HG02884 (cell line): ENCODE data around the gene POLD1.

Experiments
- ATAC-seq: cut with Tn5 transposase; IDR thresholded peaks from one replicate; pipeline ENCODE4 v1.9.1; 2021; ENCODE audit warnings: mild to moderate bottlenecking, moderate library complexity; ENCODE audit not compliant: unreplicated experiment

Gene POLD1

DNA sequence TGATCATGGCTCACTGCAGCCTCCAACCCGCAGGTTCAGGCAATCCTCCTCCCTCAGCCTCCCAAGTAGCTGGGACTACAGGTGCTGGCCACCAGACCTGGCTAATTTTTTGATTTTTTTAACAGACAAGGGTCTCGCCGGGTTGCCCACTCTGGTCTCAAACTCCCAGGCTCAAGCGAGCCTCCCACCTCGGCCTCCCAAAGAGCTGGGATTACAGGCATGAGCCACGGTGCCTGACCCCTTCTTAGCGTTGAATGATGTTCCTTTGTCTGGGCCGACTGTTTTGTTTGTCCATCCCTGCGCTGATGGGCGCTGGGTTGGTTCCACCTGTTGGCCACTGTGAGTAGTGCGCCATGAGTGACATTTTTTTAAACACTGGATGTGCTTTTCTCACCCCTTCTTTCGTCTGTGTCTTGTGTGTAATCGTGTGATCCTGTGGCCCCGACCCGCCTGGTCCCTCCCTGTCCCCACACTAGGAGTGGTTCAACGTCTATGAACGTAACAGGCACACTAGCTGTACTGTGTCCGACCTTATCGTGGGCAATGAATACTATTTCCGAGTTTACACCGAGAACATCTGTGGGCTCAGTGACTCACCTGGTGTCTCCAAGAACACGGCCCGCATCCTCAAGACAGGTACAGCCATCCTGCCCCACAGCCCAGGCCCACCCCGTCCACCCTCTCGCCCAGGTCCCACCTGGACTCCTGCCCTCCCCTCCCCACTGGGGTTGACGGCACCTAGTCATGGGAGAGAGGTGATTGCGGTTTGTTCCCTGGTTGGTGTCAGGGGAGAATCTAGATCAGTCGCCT lies 77.1 kb downstream of the POLD1 start:
- no peak for ATAC-seq

DNA sequence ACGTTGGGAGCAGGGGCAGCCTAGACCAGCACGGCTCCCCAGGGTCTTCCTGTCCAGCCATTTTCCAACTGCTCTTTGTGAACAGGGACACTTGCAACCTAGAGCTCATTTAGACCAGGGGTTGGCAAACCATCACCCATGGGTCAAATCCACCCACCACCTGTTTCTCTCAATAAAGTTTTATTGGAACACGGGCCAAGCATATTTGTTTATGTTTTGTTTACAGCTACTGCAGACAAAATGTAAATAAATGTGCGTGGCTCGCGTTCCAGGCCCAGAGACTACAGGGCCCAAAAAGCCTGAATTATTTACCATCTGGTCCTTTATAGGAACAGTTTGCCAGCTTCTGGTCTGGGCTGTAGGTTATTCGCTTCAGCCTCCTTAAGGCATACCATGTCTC lies 78.8 kb downstream of the POLD1 start:
- ATAC-seq: no peak

DNA sequence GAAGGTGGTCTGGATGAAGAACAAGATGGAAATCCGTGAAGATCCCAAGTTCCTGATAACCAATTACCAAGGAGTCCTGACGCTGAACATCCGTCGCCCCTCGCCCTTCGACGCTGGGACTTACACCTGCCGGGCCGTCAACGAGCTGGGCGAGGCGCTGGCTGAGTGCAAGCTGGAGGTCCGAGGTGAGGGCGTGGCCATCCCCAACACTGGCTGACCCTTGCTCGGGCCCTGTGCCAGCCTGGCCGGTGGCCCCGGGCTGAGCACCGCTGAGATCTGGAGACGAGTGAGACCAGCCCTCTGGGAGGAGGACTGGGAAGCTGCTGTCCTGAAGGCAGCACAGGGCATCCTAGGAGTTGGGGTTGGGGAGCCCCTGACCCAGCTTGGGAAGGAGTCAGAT lies 80.2 kb downstream of the POLD1 start:
- no peak for ATAC-seq

DNA sequence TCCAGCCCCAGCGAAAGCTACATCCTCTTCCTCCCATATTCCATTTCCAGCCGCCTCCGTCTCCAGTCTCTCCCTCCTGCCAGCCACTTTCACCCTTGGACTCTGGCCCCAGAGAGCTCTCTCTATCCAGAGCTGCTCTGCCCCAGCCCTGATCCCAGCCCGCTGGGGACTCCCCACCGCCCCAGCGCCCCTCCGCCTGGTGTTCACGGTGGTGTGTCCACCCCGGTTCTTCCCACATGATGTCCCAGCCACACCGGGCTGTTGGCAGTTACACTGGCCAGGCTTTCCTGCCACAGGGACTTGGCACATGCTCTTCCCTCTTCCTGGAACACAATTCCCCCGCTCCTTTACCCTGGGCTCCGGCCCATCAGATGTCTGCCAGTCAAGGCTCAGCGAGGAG lies 80.9 kb downstream of the POLD1 start:
- ATAC-seq: no peak

DNA sequence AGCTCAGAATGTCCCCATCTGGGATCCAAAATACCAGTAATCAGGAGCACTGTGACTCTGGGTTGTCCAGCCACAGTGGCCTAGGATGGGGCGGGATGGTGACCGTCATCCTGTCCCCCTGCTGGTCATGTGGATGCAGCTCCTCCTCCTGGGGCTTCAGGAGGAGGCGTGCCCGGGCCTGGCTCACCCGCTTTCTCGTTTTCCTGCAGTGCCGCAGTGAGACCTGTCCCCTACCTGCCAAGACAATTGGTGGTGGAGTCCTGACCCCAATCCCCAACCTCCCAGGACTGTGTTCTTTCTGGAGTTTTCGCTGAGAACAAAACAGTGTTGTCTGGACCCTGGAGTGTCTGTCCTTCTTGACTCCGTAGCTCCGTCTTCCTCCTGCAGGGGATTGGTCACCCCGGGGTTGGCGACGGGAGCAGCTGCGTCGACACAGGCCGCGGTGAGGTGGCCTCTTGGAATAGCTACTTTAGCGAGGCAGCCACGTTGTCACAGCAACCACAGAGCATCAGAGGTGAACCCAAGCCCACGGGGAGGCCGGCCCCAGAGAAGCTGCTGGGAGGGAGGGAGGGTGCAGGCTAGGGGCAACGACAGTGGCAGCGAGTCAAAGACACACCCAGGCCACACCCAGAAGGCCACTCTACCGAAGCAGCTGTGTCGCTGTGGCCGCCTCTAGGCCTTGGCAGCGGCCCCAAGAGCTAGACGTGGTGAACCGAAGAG lies 82.0 kb downstream of the POLD1 start:
- ATAC-seq: no peak

DNA sequence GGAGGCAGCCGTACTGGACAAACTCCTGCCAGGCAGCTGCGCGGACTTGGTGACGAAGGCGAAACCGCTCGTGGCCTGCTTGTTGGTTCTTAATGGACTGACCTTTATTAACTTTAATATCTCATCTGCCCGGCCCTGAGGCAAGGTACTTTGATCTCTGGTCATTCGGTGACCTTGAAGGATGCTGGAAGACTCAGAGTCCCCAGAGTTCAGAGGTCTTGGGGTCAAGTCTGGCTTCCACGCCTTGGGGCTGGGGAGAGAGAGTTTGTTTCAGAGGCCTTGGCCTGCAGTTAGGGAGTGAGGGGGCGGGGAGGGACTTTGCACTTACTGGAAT lies 82.5 kb downstream of the POLD1 start:
- no peak for ATAC-seq

DNA sequence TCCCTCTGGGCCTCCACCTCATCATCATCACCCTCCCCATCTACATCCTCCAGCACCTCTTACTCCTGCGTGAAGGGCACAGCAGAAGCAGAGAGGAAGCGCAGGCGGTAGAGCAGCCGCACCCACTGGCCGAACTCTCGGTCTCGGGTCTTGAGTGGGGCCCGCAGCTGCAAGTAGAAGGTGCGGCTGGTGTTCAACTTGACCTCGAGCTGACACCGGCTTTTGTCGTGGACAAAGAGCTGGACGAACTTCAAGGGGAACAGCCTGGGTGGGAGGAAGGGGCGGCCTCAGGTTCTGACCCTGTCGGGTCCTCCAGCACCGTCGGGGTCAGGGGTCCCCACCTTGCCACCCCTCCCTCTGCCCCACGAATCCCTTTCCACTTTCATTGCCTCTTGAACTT lies 83.4 kb downstream of the POLD1 start:
- no peak for ATAC-seq
